Bronchial epithelial cell (primary cell): Measurements from ENCODE around the gene KIAA0319L. TPM values are rescaled to one million over a fixed set of nuclear protein-coding genes. Genes with fewer than 3 reads are reported as not detected.

ENCODE experiments used
- DNase-seq: peaks from one replicate; pipeline ENCODE4 v3.0.0-alpha.2; 2010; ENCODE audit warnings: low read depth
- FAIRE-seq: peaks from 2 replicates; lab custom pipeline; 2011; peaks lifted over from hg19 to GRCh38; lab: Jason Lieb, UNC
- H3K27me3 ChIP-seq: 2 replicates; pipeline ENCODE4 v1.5.1; 2011; ENCODE audit warnings: low read length; ENCODE audit not compliant: control insufficient read depth, insufficient read depth
- H3K36me3 ChIP-seq: 2 replicates; pipeline ENCODE4 v1.5.1; 2011; ENCODE audit warnings: low read length; ENCODE audit not compliant: control insufficient read depth, insufficient read depth
- H3K4me3 ChIP-seq: 2 replicates; pipeline ENCODE4 v1.5.1; 2011; ENCODE audit warnings: mild to moderate bottlenecking, low read depth, low read length, control low read depth
- total RNA-seq: library from RNA; depleted of rRNA; stranded (reverse); fragments of >200 nt; gene quantifications from 2 replicates; pipeline ENCODE4 v1.2.1, GENCODE V29; 2014
- TF ChIP-seq, protein P1 (sequence below): IDR thresholded peaks from 2 replicates; pipeline ENCODE4 v1.5.1; 2011; ENCODE audit warnings: mild to moderate bottlenecking, moderate library complexity, low read length, control low read depth, inconsistent platforms; ENCODE audit not compliant: insufficient read depth, severe bottlenecking

Gene KIAA0319L
- total RNA-seq, 1 donor from 2014 or later: 26.6 TPM

DNA sequence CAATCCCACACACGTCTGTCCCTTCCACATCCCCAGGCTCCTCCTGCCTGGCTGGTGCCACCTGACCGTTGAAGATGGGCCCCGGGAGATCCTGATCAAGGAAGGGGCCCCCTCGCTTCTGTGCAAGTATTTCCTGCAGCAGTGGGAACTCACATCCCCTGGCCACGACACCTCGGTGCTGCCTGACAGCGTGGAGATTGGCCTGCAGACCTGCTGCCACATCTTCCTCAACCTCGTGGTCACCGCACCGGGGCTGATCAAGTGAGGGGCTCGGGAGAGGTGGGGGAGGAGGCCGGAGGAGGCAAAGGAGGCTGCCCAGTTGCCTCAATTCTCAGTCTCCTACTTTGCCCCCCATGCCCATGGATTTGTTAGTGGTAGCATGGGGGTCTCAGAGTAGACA, 6.0 kb upstream of the KIAA0319L start:
- Histone ChIP-seq H3K4me3 (no peak overlapping the region), H3K27me3 (no peaks in the 10 kb centered on the region), H3K36me3 (peaks cover 16% of the 10 kb centered on the region)
- TF ChIP-seq, protein P1, sequence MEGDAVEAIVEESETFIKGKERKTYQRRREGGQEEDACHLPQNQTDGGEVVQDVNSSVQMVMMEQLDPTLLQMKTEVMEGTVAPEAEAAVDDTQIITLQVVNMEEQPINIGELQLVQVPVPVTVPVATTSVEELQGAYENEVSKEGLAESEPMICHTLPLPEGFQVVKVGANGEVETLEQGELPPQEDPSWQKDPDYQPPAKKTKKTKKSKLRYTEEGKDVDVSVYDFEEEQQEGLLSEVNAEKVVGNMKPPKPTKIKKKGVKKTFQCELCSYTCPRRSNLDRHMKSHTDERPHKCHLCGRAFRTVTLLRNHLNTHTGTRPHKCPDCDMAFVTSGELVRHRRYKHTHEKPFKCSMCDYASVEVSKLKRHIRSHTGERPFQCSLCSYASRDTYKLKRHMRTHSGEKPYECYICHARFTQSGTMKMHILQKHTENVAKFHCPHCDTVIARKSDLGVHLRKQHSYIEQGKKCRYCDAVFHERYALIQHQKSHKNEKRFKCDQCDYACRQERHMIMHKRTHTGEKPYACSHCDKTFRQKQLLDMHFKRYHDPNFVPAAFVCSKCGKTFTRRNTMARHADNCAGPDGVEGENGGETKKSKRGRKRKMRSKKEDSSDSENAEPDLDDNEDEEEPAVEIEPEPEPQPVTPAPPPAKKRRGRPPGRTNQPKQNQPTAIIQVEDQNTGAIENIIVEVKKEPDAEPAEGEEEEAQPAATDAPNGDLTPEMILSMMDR: no peak
- FAIRE-seq (no peak), DNase-seq (no peak)

DNA sequence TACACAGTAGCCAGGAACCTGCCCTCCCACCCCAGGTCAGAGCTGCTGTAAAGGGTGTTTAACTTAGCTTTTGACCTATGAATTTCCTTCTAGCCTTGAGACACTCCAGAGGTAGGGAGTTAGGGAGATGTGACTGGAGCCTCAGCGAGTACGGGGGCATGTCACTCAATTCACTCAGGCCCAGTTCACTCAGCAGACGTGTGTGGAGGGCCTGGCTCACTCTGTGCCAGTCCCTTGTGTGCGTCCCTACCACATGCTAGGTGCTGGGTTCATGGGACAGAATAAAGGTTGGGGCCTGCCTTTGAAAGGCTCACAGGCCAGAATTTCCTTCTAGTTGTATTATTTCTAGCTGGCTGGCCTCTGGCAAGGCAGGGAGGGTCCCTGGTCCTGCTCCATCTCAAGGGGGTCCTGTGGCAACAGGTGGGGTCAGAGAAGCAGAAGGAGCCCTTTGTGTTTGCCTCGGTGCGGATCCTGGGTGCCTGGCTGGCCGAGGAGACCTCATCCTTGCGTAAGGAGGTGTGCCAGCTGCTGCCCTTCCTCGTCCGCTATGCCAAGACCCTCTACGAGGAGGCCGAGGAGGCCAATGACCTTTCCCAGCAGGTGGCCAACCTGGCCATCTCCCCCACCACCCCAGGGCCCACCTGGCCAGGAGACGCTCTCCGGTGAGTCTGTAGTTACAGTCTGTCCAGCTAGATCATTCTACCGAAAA, 4.9 kb upstream of the KIAA0319L start:
- TF ChIP-seq, protein P1: no peak
- Histone ChIP-seq H3K4me3 (no peak overlapping the region), H3K36me3 (peaks cover 16% of the 10 kb centered on the region), H3K27me3 (no peaks in the 10 kb centered on the region)
- FAIRE-seq (no peak), DNase-seq (no peak)

DNA sequence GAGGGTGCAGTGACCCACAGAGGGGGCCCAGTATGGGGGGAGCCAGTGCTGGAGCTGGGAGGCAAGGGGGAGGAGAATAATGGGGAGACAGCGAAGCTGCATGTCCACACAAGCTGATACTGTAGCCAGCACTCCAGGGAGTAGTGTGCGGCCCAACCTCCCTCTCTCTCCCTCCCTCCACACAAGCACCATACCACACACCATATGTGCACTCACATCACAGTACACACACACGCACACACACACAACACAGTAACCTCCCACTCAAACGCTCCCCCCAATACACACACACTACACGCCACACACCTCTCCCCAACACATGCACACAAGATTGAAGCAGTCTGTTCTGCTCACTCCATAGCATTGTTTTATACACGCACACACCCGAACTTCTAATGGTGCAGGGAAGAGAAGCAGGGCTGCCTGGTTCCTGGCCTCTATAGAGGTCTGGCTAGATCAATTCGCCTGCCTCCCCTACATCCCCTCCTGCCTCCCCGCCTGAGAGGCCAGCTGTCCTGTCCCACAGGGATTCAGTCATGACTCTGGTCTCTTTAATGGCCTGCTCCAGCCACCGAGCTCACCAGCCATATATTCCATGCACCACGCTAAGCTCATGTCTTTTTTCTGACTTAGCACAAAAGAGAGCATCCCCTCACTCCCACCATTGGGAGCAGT, 4.2 kb upstream of the KIAA0319L start:
- Histone ChIP-seq H3K4me3 (no peak overlapping the region), H3K36me3 (peaks cover 16% of the 10 kb centered on the region), H3K27me3 (no peaks in the 10 kb centered on the region)
- FAIRE-seq: peak; percentile 79
- TF ChIP-seq, protein P1: no peak
- no peak for DNase-seq

DNA sequence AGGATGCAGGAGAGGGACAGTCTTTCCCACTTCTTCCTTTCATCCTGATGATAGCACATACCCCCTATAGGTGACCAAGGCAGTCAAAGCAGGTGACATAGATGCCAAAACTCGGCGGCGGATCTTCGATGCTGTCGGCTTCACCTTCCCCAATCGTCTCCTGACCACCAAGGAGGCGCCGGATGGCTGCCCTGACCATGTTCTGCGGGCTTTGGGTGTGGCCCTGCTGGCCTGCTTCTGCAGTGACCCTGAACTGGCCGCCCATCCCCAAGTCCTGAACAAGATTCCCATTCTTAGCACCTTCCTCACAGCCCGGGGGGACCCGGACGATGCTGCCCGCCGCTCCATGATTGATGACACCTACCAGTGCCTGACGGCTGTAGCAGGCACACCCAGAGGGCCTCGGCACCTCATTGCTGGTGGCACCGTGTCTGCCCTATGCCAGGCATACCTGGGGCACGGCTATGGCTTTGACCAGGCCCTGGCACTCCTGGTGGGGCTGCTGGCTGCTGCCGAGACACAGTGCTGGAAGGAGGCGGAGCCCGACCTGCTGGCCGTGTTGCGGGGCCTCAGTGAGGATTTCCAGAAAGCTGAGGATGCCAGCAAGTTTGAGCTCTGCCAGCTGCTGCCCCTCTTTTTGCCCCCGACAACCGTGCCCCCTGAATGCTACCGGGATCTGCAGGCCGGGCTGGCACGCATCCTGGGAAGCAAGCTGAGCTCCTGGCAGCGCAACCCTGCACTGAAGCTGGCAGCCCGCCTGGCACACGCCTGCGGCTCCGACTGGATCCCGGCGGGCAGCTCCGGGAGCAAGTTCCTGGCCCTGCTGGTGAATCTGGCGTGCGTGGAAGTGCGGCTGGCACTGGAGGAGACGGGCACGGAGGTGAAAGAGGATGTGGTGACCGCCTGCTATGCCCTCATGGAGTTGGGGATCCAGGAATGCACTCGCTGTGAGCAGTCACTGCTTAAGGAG, 3.3 kb upstream of the KIAA0319L start:
- TF ChIP-seq, protein P1: no peak
- no peak overlapping the region for H3K4me3 ChIP-seq
- no peak for DNase-seq
- no peak for FAIRE-seq
- H3K36me3 ChIP-seq: peaks cover 12% of the 10 kb centered on the region
- H3K27me3 ChIP-seq: no peaks in the 10 kb centered on the region

DNA sequence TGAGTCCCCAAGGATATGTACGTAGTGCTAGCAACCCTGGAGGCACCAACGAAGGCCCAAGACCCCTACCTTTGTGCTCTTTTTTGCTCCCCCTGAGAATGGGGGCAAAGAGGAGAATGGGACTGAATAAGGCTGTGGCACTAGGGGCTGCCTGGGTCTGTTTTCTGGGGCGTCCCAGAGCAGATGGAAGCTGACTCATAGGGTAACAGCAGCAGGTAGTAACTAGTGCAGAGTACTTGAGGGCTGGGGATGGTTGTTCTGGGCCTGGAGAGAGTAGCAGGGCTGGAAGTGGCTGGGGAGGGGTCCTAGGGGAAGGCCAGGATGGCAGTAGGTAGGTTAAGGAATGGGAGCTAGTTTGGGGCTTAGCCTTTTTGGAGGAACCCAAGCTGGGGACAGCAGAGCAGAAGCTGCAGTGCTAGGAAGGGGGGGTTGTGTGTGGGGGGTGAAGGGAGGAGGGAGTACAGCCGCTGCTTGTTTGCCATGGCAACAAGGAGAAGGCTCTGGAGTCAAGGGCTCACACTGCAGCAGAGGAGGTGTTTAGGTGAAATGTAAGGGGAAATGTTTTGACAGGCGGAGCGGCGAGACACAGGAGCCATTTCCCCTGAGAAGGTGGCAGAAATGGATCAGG, 2.2 kb upstream of the KIAA0319L start:
- no peak for DNase-seq
- FAIRE-seq: no peak
- no peaks in the 10 kb centered on the region for H3K27me3 ChIP-seq
- no peak overlapping the region for H3K4me3 ChIP-seq
- peaks cover 8% of the 10 kb centered on the region for H3K36me3 ChIP-seq
- TF ChIP-seq, protein P1: no peak
